ENCODE results near the gene ABCD1.

DNA sequence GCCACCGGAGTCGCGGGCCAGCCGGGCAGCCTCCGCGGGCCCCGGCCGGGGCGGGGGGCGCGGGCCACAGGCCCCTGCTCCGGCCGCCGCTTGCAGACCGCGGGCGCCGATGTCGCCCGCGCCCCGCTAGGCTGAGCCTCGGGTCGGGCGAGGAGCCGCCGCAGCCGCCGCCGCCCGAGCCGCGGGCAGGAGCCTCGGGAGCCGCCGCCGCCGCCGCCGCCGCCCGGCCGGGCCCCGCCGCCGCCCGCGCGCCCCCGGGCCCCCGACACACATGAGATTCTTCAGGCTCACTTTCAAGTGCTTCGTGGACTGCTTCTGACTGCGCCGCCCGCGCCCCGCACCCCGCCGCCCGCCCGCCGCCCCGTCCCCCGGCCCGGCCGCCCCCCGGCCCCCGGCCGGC lies 36.6 kb upstream of the ABCD1 start:
- TF ChIP-seq, protein P1, sequence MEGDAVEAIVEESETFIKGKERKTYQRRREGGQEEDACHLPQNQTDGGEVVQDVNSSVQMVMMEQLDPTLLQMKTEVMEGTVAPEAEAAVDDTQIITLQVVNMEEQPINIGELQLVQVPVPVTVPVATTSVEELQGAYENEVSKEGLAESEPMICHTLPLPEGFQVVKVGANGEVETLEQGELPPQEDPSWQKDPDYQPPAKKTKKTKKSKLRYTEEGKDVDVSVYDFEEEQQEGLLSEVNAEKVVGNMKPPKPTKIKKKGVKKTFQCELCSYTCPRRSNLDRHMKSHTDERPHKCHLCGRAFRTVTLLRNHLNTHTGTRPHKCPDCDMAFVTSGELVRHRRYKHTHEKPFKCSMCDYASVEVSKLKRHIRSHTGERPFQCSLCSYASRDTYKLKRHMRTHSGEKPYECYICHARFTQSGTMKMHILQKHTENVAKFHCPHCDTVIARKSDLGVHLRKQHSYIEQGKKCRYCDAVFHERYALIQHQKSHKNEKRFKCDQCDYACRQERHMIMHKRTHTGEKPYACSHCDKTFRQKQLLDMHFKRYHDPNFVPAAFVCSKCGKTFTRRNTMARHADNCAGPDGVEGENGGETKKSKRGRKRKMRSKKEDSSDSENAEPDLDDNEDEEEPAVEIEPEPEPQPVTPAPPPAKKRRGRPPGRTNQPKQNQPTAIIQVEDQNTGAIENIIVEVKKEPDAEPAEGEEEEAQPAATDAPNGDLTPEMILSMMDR (IDR thresholded peaks at IDR 0.05): no peak
- TF ChIP-seq POLR2A (IDR thresholded peaks at IDR 0.05): no peak
